Measurements from ENCODE around the gene TFEB.
A peak's percentile ranks its signal among the peaks of the same experiment; 100 is the strongest.
"Not testable (repeated sequence)": the region's sequence is repeated elsewhere in the genome, so short reads cannot be mapped to it uniquely, and the experiment has no call there.

The TFEB gene

DNA sequence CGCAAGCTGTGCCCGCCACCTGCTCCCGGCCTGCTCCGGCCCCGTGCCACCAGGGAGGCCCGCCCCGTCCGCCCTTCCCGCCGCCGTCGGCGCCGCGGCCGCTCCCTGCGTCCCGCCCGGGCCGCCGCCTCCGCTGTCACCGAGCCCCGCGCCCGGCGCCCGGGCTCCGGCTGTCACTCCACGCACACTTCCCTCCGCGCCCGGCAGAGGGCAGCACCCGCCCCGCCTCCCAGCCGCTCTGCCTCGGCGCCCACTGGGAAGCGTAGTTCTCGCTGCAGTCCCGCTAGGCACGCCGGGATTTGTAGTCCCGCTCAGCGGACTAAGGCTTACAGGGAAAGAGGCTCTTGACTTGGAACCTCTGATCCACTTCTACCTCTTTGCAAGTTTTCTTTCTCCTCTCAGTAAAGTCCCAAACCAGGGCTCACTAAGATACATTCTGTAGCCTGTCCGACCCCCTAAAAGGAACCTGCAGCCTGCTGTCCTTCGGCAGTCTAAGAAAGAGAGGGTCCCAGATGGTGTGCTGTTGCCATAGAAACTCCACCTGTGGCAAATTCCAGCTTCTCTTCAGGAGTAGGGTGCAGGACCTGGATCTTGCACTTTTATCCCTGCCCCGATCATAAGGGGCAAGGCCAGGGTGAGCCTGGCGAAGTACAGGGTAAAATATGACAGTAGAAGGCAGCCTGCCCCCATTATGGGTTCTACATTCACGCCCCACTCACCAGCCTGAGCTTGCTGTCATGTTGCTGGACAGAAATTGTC lies at the start of gene TFEB:
Gene TFEB, minus strand, starts transcription at position 182 of the 759 bp plus-strand sequence. CDS start 44,395 bp downstream, outside the sequence.
- DNase-seq, result peak; percentile 98

GRCh38 chr6:41784581-41785171 lies 49.3 kb upstream of the TFEB start:
- DNase-seq, result no peak

DNA sequence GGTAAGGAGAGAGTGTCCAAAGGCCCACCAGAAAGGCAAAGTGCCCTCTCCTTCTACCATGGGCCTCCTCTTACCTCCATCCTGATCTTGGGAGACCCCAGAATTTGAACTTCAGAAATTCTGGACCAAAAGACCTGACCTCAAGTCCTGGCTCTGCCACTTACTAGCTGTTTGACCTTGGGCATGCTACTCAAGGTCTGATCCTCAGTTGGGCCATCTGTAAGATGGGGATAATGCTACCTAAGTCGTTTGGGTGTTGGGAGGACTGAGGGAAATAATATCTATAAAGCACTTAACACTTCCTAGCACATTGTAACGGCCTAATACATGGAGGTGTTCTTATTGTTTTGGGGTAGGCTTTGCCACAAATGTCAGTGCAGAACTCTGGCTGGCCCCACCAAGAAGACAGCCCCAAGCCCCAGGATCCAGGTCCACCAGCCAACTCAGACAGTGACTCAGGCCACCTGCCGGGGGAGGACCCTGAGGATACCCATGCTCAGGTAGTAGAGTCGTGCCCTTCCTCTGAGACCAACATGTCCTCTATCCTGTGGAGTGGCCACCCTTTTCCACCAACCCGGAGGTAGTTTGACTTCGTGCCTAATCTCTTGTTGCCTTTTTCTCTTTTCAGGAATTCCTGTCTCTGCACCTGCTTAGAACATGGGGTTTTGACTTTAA lies 47.8 kb upstream of the TFEB start:
- DNase-seq, result no peak

DNA sequence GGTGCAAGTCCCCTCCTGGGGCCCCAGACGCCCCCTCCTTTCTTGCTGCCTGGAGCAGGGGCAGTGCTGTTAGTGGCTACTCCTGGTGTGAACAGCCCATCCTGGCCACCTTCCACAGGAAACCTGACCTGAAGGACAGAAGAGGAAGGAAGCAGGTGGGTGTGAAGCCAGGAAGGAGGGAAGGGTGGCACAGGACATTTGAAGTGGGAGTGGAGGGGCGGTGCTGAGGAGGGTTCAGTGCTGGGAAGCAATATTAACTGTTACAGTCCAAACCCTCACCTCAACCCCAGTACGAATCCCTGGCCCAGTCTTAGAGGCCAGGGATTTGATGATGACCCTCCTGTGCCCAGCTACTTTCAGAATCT lies 45.9 kb upstream of the TFEB start:
- DNase-seq, result no peak

DNA sequence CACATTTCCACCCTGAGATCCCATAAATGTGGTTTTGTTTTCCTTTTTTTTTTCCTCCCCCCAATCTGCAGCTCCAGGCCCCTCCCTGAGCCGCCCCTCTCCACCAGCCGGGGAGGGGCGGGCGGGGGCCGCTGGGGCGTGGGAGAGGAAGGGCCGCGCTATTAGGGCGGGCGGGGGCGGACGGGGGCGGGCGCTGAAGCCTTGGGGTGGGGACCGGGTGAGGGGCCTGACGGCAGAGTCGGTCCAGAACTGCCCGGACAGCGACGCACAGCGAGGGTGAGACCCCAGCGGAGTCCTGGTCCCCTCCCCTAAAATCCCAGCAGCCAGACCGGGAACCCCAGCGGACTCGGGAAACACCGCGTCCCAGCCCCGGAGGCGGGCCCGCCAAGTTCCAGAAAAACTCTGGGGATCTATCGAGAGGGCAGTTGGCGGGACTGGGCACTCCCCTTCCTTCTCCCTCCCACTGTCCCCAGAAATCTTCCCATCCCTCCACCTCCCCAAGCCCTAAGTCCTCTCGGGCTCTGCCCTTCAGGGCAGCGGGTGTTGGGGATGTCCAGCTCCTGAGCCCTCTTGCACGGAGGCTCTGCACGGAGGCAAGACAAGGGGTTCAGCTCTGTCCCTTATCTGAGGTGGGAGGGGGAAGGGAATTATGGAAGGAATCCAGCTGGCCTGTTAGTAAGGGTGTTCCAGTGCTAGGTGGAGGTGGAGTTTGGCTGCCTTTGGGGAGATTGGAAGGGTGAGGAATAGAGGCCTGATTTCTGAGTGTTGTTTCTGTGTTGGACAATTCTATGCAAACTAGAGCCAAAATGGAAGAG lies 45.4 kb upstream of the TFEB start, which contains the start of gene PRICKLE4:
Gene PRICKLE4, plus strand, starts transcription at position 232 of the 815 bp plus-strand sequence. CDS start 2,692 bp downstream, outside the sequence.
- DNase-seq, result no peak

DNA sequence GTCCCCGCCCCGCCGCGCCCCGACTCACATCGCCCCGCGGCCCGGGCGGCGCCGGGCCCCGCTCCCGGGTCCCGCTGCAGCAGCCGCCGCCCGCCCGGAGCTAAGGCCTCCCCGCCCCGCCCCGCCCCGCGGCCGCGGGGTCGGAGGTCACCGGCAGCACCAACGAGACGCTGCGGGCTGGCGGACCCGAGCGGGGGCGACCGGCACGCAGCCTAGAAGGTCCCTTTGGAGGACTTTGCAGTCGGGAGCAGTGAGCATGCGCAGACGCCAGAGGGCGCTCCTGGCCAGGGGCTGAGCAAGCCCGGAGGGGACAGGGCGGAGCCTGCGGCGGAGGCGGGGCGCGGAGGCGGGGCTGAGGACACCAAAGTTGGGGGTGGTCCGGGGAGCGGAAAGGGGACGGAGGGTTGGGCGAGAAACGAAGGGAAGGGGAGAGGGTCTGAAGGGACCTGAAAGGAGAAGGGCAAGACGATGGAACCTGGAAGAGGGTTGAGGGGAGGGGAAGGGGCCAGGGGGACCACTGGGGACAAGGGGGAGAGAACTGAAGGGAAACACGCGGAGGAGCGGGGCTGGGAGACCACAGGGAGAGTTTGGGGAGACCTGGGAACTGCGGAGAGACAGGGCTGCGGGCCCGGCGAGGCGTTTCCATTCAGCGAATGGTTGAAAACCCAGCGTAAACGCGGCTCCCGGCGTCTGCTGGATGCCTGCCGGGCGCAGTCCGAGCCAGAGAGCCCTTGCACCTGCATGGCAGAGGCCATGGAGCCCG lies 44.6 kb upstream of the TFEB start, which contains the start of gene FRS3:
Gene FRS3, minus strand, starts transcription at position 113 of the 763 bp plus-strand sequence. CDS start 2,913 bp downstream, outside the sequence.
- DNase-seq, result peak; percentile 100

DNA sequence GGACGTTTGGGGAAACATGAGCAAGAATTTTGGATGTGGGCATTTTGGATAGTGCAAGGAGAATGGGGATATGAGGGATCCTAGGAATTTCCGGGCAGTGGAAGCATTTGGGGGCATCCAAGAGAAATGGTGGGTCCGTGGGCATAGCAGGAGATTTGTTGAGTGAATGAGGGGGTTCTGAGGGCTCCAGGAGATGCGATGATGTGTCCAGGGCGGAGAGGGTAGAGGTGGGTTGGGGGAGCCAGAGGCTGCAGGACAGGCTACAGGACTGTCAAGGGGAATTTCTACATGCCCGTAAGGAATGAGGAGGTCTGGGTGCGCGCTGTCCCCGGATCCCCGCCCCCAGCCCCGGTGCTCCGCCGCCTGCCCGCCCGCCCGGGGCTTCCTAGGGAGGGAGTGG lies 43.9 kb upstream of the TFEB start:
- DNase-seq, result peak; percentile 70

DNA sequence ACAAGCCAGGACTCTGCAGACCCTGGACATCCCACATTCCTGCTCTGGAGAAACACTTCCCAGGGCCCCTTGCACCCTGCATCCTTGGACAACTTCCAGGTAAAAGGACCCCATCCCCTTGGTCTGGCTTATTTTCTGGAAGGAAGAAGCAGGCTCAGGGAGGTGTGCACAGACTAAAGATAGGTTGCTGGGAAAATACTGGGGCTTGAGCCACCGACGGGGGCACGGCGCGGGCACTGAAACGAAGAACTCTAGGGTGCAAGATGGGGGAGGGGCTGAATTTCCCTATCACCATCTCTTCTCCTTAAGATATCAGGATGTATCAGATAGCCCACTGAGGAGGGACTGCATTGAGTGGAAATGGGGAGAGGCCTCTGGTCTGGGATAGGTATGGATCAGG lies 43.5 kb upstream of the TFEB start:
- DNase-seq, result no peak

- no peak for DNase-seq
These were observed 42.3 kb upstream of the TFEB start for GRCh38 chr6:41777551-41778285.

DNA sequence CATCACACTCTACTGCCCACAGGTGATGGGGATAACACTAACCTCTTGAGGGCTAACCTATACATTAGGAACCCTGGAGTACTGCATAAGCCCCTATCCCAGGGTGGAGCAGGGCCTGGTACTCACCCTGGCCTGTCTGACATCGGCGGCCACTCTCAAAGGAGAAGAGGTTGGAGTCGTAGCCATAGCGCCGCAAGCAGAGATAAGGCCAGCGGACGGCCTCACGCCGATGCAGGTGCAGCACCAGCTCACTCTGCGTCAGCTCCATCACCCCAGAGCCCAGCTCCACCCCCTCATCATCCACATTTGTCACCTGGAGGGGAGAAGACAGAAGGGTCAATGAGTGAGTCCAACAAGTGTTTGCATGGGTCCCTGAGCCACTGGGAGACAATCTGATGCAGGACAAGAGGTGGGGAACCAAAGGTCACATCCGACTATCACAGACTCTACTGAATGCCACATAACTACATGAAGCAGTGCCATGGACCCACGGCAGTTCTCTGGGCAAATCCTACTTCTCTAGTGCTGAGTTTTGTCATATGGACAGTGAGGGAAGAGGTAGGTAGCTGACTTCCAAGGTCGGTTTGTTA lies 40.0 kb upstream of the TFEB start:
- DNase-seq, result no peak

- no peak for DNase-seq
These were observed 39.4 kb upstream of the TFEB start for GRCh38 chr6:41774841-41775240.

GRCh38 chr6:41771058-41771983 lies 35.9 kb upstream of the TFEB start:
- DNase-seq, result no peak

- no peak for DNase-seq
These were observed 35.1 kb upstream of the TFEB start for GRCh38 chr6:41770381-41771057.

- no peak for DNase-seq
These were observed 34.0 kb upstream of the TFEB start for GRCh38 chr6:41769376-41769775.

DNA sequence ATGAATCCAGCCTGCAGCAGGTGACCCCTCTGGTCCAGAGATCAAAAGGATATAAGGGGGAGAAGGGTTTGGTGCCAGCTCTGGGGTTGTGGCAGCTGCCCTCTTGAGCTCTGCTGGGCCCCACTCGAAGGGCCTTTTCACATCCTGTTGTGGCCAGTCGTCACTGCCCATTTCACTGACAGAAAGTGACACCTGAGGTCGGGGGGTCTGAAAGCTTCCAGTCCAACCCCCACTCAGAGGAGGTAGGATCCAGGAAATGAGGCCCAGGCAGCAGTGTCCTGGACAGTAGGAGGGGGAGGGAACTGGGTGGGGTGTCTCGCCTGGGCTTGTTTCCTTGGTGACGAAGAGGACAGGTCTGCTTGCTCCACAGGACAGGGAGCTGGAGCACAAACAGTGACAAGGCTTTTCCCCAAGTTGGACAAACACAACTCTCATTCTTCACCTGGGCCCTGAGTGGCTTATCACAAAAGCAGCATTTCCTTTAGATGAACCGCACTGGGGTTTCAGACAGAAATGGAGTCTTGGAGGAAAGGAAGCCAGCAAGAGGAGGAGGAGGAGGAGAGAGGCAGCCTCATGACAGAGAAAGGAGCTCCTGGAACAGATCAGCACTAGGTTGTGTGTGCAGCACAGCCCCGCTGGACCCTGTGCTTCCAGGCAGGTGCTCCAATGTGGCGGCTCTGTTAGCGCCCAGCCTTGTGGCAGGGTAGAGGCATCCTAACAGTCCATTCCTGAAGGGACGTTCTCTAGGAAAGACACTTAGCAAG lies 33.3 kb upstream of the TFEB start:
- DNase-seq, result no peak

GRCh38 chr6:41767112-41767833 lies 31.9 kb upstream of the TFEB start:
- DNase-seq, result no peak

- not testable (repeated sequence) for DNase-seq
These were observed 30.7 kb upstream of the TFEB start for GRCh38 chr6:41766043-41766664.
